ENCODE results near the gene MRPL55. TPM values are rescaled to one million over a fixed set of nuclear protein-coding genes. Genes with fewer than 3 reads are reported as not detected.

Gene MRPL55
- total RNA-seq, 4 donors from 2014 or later = 68.7 to 83.7 (median 80.0) TPM

DNA sequence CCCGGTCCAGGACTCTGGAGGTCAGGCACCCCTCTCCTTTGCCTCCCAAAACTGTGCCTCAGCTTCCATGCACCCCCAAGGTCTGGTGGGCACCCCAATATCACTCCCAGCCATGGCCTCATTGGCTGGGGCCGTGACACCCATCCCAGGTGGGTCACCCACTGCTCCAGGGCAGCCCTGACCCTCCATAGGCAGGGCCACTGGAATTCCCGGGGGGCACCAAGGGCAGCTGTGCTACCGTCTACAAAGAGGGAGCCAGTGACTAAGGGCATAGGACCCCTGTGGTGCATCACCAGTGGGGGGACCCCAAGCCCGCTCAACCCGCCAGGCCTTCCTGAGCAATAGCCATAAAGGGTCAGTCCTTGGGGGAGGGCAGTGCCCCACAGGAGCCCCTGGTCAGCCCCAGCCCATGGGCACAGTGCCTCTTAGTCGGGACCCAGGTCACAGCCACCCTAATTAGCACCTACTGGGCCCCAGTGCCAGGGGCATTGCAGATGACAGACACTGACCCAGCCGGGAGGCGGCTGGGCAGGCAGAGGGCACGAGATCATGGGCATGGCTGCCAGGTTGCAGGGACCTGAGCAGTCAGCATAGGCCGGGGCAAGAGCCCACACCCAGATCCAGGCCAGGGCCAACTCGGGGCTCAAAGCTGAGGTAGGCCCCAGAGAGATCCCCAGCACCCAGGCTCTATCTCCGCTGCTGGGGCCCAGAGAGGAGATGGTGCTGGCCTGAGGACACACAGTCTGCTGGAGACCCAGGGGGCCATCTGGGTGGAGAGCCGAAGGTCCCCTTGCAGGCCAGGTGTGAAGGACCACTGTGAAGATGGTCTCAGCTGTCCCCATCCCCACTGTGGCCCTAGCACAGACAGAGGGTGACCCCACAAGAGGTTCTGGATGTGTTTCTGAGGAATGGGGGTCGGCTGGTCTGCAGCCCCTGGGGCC is 45.6 kb downstream of the MRPL55 start:
- Histone ChIP-seq H3K4me3 (no peak overlapping the region), H3K4me1 (peaks cover 0 to 22% (median 5%) of the 10 kb centered on the region in 4 donors), H3K36me3 (no peaks in the 10 kb centered on the region), H3K9me3 (peaks cover 0 to 7% (median 0%) of the 10 kb centered on the region in 4 donors), H3K27me3 (peaks cover 0 to 92% of the 10 kb centered on the region in 2 donors), H3K27ac (no peak overlapping the region)
- DNase-seq (ENCODE audit: low spot score in 2 of 2) = no peak
- 72 to 86% methylated on average over 2 to 7 of the region's 15 CpGs for WGBS, 2 donors
- no peak for TF ChIP-seq EP300 (IDR thresholded peaks at IDR 0.05)
- TF ChIP-seq, protein P1, sequence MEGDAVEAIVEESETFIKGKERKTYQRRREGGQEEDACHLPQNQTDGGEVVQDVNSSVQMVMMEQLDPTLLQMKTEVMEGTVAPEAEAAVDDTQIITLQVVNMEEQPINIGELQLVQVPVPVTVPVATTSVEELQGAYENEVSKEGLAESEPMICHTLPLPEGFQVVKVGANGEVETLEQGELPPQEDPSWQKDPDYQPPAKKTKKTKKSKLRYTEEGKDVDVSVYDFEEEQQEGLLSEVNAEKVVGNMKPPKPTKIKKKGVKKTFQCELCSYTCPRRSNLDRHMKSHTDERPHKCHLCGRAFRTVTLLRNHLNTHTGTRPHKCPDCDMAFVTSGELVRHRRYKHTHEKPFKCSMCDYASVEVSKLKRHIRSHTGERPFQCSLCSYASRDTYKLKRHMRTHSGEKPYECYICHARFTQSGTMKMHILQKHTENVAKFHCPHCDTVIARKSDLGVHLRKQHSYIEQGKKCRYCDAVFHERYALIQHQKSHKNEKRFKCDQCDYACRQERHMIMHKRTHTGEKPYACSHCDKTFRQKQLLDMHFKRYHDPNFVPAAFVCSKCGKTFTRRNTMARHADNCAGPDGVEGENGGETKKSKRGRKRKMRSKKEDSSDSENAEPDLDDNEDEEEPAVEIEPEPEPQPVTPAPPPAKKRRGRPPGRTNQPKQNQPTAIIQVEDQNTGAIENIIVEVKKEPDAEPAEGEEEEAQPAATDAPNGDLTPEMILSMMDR (IDR thresholded peaks at IDR 0.05) = no peak
- TF ChIP-seq POLR2A (IDR thresholded peaks at IDR 0.05) = no peak

DNA sequence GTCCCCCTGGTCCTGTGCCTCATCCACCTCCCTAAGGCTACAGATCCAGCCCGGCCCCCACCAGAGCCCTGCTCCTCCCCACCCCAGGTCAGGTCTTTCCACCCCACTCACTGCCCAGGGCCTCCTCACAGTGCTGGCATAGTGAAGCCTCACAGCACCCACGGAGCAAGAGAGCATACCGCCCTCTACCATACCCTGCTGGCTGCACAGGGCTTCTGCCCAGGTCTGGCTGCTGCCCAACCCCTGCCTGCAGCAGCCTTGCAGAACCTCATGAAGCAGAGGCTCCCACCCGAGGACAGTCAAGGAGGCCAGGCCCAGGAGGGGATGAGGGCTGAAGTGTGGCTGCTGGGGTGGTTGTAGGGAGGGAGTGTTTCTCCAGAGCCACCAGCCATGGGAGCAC is 46.3 kb downstream of the MRPL55 start:
- H3K27ac ChIP-seq = no peak overlapping the region
- DNase-seq (ENCODE audit: low spot score in 2 of 2) = no peak
- TF ChIP-seq POLR2A (IDR thresholded peaks at IDR 0.05) (no peak), EP300 (IDR thresholded peaks at IDR 0.05) (no peak)
- TF ChIP-seq, protein P1 (IDR thresholded peaks at IDR 0.05) = no peak
- H3K27me3 ChIP-seq = peaks cover 0 to 96% of the 10 kb centered on the region in 2 donors
- peaks cover 0 to 9% (median 0%) of the 10 kb centered on the region in 4 donors for H3K9me3 ChIP-seq
- H3K36me3 ChIP-seq = no peaks in the 10 kb centered on the region
- no peak overlapping the region for H3K4me3 ChIP-seq
- peaks cover 0 to 22% (median 5%) of the 10 kb centered on the region in 4 donors for H3K4me1 ChIP-seq
- WGBS, 2 donors = 69 to 83% methylated on average over 3 to 4 of the region's 4 CpGs

DNA sequence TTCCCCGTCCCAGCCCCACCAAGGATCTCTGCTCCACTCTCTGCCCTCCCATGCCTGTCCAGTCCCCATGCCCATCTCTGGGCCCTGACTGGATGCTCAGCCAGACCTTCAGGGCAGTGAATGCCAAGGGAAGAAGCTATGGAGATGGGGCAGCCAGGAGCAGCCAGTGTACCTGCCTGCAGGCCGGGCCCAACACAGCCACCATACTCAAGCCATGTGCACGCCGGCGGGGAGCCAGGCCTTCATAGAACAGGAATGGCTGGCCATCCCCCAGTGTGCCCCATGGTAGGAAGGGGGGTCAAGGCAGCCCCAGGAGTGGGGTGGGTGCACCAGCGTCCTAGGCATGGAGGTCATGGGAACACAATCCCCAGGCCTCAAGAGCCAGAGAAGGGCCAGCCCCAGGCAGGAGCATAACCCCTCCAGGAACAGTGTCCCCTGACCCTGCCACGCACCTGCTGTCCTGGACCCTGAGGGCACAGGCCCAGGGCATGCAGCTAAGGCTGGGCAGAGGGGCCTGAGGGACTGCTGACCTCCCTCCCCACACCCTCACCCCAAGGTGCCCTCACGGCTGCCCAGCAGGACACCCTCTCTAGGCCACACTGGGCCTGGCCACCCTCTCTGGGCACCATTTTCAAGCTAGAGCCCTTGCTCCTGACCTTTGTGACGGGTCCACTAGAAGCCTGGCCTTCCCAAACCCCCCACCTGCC is 46.9 kb downstream of the MRPL55 start:
- DNase-seq (ENCODE audit: low spot score in 2 of 2) = peak in 1 of 2 donors; percentile 5
- Histone ChIP-seq H3K9me3 (peaks cover 0 to 11% (median 0%) of the 10 kb centered on the region in 4 donors), H3K27ac (no peak overlapping the region), H3K27me3 (peaks cover 0 to 91% of the 10 kb centered on the region in 2 donors), H3K4me1 (peaks cover 0 to 22% (median 5%) of the 10 kb centered on the region in 4 donors), H3K36me3 (no peaks in the 10 kb centered on the region), H3K4me3 (no peak overlapping the region)
- no peak for TF ChIP-seq POLR2A (IDR thresholded peaks at IDR 0.05)
- TF ChIP-seq EP300 (IDR thresholded peaks at IDR 0.05) = no peak
- TF ChIP-seq, protein P1 (IDR thresholded peaks at IDR 0.05) = no peak
- WGBS, 2 donors = 93% methylated on average over 8 to 9 of the region's 9 CpGs

DNA sequence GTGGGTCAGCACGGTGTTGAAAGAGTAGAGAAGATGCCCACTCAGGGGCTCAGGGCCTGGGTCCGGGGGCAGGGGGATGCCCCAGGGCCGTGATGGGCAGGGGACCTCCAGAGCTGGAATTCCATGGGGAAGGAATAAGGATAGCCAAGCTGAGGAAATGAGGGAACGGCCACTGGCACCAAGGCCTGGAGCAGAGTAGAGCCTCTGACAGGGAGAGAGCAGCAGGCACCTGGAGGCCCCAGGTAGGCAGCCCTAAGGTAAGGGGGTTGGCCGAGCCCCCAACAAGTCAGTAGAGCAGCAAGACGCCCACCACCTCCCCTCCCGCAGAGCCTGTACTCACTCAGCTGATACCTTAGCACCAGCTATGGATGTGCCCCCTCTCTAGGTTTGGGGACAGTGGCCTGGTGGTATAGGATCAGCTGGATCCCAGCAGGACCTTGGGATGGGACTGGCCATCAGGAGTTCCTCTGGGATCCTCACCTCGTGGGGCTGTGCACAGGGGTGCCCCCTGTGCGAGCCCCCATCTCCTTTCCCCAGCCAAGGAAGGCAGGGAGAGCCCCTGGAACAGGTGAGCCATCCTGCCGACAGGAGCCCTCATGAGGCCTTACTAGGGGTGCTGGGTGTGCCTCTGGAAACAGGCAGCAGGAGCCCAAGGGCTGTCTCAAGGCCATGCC is 47.6 kb downstream of the MRPL55 start:
- peaks cover 0 to 84% of the 10 kb centered on the region in 2 donors for H3K27me3 ChIP-seq
- H3K4me1 ChIP-seq = peaks cover 0 to 22% (median 5%) of the 10 kb centered on the region in 4 donors
- H3K4me3 ChIP-seq = no peak overlapping the region
- H3K9me3 ChIP-seq = peaks cover 0 to 11% (median 0%) of the 10 kb centered on the region in 4 donors
- DNase-seq (ENCODE audit: low spot score in 2 of 2) = peak in 1 of 2 donors; percentile 0
- H3K36me3 ChIP-seq = no peaks in the 10 kb centered on the region
- 74 to 78% methylated on average over 7 to 8 of the region's 10 CpGs for WGBS, 2 donors
- TF ChIP-seq POLR2A (IDR thresholded peaks at IDR 0.05) (no peak), EP300 (IDR thresholded peaks at IDR 0.05) (no peak)
- TF ChIP-seq, protein P1 (IDR thresholded peaks at IDR 0.05) = no peak
- H3K27ac ChIP-seq = no peak overlapping the region

Data from tibial nerve (tissue), 4 donors.